ENCODE measurements around the gene ARMC8.

Gene ARMC8

DNA sequence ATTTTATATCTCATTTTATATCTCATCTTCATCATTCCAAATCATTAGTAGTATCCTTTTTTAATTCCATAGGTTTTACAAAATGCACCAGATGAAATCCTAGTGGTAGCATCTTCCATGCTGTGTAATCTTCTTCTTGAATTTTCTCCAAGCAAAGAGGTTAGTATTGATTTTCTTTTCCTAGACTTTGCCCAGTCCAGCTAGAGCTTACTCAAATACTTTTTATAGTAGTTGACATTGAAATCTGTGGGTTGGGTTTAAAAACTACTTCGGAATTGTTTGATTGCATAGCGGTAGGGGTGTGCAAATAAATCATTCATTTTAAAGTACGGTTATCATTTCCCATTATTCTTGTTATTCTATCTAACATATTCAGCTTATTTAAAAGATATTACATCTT is 80.0 kb downstream of the ARMC8 start:
- no peaks in the 10 kb centered on the region for H3K79me2 ChIP-seq (ENCODE audit: control insufficient read depth, insufficient read depth, low read length, unreplicated experiment)
- H3K4me1 ChIP-seq (ENCODE audit: control insufficient read depth, insufficient read depth, low read length, unreplicated experiment): no peaks in the 10 kb centered on the region
- H2AFZ ChIP-seq (ENCODE audit: low read length, unreplicated experiment): no peak overlapping the region
- H3K27me3 ChIP-seq (ENCODE audit: insufficient read depth, low read length): no peaks in the 10 kb centered on the region
- peaks cover 17% of the 10 kb centered on the region; the same call in 1 of the 2 replicates for H3K36me3 ChIP-seq (ENCODE audit: insufficient read depth, low read length)
- H3K27ac ChIP-seq (ENCODE audit: low read depth, low read length): no peak overlapping the region
- no peak overlapping the region for H3K4me3 ChIP-seq (ENCODE audit: low read depth, low read length)

DNA sequence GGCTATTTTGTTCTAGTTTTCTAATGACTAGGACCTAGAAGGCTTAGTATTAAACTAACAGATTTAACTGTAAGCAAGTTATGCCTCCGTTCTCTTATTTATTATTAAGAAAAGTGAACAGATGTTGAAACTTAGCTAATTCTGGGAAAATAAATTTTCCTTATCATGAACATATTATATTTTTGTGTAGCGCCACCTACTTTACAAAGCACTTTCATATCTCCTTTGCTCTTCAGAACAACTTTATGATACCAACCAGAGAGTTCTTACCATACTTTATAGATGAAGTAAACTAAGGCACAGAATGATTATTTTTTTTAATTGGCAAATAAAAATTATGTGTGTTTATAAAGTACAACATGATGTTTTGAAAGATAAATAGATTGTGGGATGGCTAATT is 83.1 kb downstream of the ARMC8 start:
- Histone ChIP-seq H3K27ac (ENCODE audit: low read depth, low read length) (no peak overlapping the region), H3K27me3 (ENCODE audit: insufficient read depth, low read length) (no peaks in the 10 kb centered on the region), H3K4me3 (ENCODE audit: low read depth, low read length) (no peak overlapping the region), H3K36me3 (ENCODE audit: insufficient read depth, low read length) (peaks cover 24% of the 10 kb centered on the region; the same call in 1 of the 2 replicates), H3K4me1 (ENCODE audit: control insufficient read depth, insufficient read depth, low read length, unreplicated experiment) (no peaks in the 10 kb centered on the region), H3K79me2 (ENCODE audit: control insufficient read depth, insufficient read depth, low read length, unreplicated experiment) (no peaks in the 10 kb centered on the region), H2AFZ (ENCODE audit: low read length, unreplicated experiment) (no peak overlapping the region)

DNA sequence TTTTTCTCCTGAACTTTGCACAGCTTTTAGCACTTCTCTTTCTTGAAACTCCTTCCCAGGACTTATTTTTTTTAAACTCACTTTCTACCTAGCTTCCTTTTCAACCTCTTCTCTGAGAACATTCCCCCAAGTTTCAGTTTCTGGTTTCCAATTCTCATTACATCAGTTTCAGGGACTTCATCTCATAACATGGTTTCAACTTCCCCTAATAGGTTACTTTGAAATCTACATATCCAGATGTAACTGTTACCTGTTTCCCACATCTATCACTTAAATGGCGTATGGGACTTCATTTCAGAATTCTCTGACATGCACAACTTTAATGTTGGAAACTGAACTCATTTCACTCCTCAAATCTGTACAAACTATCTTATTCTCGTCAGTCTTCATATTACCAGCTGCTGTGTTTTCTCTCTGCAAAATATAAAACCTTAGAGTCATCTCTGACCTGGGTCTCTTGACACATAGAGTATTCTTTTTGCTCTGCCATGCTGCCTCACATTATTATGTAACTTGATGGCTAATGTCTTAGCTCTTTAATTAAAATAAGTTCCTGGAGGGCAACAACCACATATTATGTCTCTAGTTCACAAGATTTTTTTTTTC is 84.2 kb downstream of the ARMC8 start:
- H3K79me2 ChIP-seq (ENCODE audit: control insufficient read depth, insufficient read depth, low read length, unreplicated experiment): no peaks in the 10 kb centered on the region
- no peaks in the 10 kb centered on the region for H3K27me3 ChIP-seq (ENCODE audit: insufficient read depth, low read length)
- peaks cover 31% of the 10 kb centered on the region; the same call in 1 of the 2 replicates for H3K36me3 ChIP-seq (ENCODE audit: insufficient read depth, low read length)
- H3K27ac ChIP-seq (ENCODE audit: low read depth, low read length): no peak overlapping the region
- no peak overlapping the region for H2AFZ ChIP-seq (ENCODE audit: low read length, unreplicated experiment)
- no peaks in the 10 kb centered on the region for H3K4me1 ChIP-seq (ENCODE audit: control insufficient read depth, insufficient read depth, low read length, unreplicated experiment)
- no peak overlapping the region for H3K4me3 ChIP-seq (ENCODE audit: low read depth, low read length)

DNA sequence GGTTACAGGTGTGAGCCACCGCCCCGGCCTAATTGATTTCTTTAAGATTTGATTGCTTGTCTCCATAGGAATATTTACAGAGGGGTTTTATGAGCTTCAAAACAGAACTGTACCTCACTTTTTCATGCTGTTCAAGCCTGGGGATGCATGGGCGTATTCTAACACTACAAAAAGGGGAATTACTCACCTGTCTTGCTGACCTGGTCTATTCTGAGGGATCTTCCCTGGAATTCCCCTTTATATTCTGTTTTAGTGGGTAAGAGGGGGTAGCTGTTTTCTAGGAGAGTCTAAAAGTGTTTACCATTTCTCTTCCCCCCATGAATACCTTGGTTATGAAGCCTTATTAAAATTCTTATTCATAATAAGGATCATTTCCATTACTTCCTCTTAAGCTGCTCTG is 94.5 kb downstream of the ARMC8 start:
- Histone ChIP-seq H3K27ac (ENCODE audit: low read depth, low read length) (no peak overlapping the region), H3K4me3 (ENCODE audit: low read depth, low read length) (no peak overlapping the region), H3K79me2 (ENCODE audit: control insufficient read depth, insufficient read depth, low read length, unreplicated experiment) (no peaks in the 10 kb centered on the region), H3K27me3 (ENCODE audit: insufficient read depth, low read length) (no peaks in the 10 kb centered on the region), H3K36me3 (ENCODE audit: insufficient read depth, low read length) (peaks cover 5% of the 10 kb centered on the region; the same call in 1 of the 2 replicates), H2AFZ (ENCODE audit: low read length, unreplicated experiment) (no peak overlapping the region), H3K4me1 (ENCODE audit: control insufficient read depth, insufficient read depth, low read length, unreplicated experiment) (no peaks in the 10 kb centered on the region)

DNA sequence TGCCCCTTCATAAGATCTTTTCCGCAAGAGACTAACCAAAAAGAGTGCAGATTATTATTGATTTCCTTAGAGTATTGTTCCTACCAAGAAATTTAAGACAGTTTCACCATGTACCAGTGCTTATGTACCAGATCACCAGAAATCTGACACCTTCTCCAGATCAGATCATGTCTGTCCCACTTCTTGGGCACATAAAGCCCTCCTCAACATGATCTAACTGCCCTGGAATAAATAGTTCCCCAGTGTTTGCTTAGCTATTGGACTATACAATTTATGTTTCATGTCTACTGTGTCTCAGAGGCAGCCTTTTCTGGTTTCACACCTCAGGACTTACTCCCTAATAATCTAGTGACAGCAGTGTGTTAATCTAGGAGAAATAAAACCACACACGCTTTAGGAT is 95.7 kb downstream of the ARMC8 start:
- Histone ChIP-seq H3K4me1 (ENCODE audit: control insufficient read depth, insufficient read depth, low read length, unreplicated experiment) (no peaks in the 10 kb centered on the region), H3K79me2 (ENCODE audit: control insufficient read depth, insufficient read depth, low read length, unreplicated experiment) (no peaks in the 10 kb centered on the region), H2AFZ (ENCODE audit: low read length, unreplicated experiment) (no peak overlapping the region), H3K27me3 (ENCODE audit: insufficient read depth, low read length) (no peaks in the 10 kb centered on the region), H3K27ac (ENCODE audit: low read depth, low read length) (no peak overlapping the region), H3K36me3 (ENCODE audit: insufficient read depth, low read length) (peaks cover 5% of the 10 kb centered on the region; the same call in 1 of the 2 replicates), H3K4me3 (ENCODE audit: low read depth, low read length) (no peak overlapping the region)

DNA sequence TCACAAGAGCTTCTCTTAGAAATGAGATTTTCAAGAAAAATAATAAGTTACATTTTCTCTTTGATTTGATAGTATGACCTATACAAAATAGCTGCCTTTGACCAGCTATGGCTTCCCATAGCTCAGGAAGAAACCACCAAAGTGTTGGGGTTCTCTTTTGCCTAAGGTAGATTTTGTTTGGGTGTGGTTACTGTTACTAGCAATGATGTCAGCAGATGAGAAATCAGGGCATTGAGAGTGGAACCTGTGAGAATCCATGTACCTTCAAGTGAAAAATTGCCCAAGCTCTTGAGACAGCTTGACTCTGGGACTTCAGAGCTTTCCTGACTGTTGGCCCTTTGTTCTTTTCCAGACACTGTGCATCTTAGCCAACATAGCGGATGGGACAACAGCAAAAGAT is 97.0 kb downstream of the ARMC8 start:
- Histone ChIP-seq H3K79me2 (ENCODE audit: control insufficient read depth, insufficient read depth, low read length, unreplicated experiment) (no peaks in the 10 kb centered on the region), H2AFZ (ENCODE audit: low read length, unreplicated experiment) (no peak overlapping the region), H3K4me1 (ENCODE audit: control insufficient read depth, insufficient read depth, low read length, unreplicated experiment) (no peaks in the 10 kb centered on the region), H3K27me3 (ENCODE audit: insufficient read depth, low read length) (no peaks in the 10 kb centered on the region), H3K27ac (ENCODE audit: low read depth, low read length) (no peak overlapping the region), H3K4me3 (ENCODE audit: low read depth, low read length) (no peak overlapping the region), H3K36me3 (ENCODE audit: insufficient read depth, low read length) (peaks cover 9% of the 10 kb centered on the region; the same call in 1 of the 2 replicates)

DNA sequence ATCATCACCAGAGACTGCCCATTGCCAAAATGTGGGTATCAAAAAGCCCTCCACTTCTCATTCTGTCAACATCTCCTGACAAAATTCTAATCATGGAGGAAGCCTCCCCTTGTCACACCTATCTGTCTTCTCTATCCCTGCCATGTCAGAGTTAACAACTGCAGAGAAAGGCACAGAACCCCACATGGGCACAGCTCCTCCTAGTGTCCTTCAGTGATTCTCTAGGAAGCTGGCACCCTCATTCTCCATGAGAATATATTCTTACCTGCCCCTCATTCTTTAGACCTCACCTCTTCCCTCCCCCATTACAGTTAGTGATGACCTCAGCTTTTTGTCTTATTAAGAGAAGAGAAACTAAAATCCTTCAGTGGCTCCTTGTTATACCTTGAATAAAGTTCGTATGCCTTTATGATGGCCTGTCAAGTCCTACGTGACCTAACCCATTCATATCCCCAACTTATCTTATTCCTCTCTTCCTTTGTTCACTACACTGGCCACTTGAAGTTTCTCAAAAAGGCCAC is 97.9 kb downstream of the ARMC8 start:
- no peaks in the 10 kb centered on the region for H3K27me3 ChIP-seq (ENCODE audit: insufficient read depth, low read length)
- H3K36me3 ChIP-seq (ENCODE audit: insufficient read depth, low read length): peaks cover 13% of the 10 kb centered on the region; the same call in 1 of the 2 replicates
- H2AFZ ChIP-seq (ENCODE audit: low read length, unreplicated experiment): no peak overlapping the region
- H3K4me1 ChIP-seq (ENCODE audit: control insufficient read depth, insufficient read depth, low read length, unreplicated experiment): no peaks in the 10 kb centered on the region
- no peaks in the 10 kb centered on the region for H3K79me2 ChIP-seq (ENCODE audit: control insufficient read depth, insufficient read depth, low read length, unreplicated experiment)
- H3K4me3 ChIP-seq (ENCODE audit: low read depth, low read length): no peak overlapping the region
- H3K27ac ChIP-seq (ENCODE audit: low read depth, low read length): no peak overlapping the region

DNA sequence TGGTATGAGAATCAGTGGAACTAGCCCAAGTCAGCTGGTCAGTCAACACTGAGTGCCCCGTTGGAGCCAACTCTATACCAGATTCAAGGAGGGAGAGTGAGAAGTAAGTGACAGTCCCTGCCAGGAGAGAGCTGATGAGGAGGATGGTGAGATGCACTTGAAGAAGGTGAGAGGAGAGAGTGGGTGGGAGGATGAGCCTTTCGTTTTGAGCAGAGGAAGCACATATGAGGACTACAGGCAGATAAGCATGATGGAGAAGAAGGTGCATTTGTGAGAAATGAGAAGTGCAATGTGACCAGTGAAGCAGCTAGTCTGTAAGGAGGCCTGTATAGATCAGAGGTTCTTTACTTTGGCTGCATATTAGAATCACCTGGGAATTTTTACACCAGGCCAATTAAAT is 102.2 kb downstream of the ARMC8 start:
- Histone ChIP-seq H3K27me3 (ENCODE audit: insufficient read depth, low read length) (no peaks in the 10 kb centered on the region), H3K36me3 (ENCODE audit: insufficient read depth, low read length) (peaks cover 26% of the 10 kb centered on the region), H3K27ac (ENCODE audit: low read depth, low read length) (no peak overlapping the region), H2AFZ (ENCODE audit: low read length, unreplicated experiment) (no peak overlapping the region), H3K79me2 (ENCODE audit: control insufficient read depth, insufficient read depth, low read length, unreplicated experiment) (no peaks in the 10 kb centered on the region), H3K4me1 (ENCODE audit: control insufficient read depth, insufficient read depth, low read length, unreplicated experiment) (no peaks in the 10 kb centered on the region), H3K4me3 (ENCODE audit: low read depth, low read length) (no peak overlapping the region)

DNA sequence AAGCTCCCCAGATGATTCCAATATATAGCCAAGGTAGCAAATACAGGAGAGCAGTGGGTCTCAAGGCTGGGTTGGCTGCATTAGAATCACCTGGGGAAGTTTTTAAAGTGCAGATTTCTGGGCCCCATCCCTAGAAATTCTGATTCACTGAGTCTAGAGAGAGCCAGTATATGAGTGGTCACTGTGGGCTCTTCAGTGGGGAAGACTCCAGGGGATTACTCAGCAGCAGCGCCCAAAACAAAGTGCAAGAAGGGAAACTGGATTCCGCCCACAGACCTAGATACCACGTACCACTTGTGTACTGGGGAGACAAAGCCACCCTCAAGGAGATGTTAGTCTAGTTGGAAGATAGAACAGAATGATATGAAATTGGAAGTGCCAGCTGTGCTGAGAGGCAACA is 102.6 kb downstream of the ARMC8 start:
- H3K4me1 ChIP-seq (ENCODE audit: control insufficient read depth, insufficient read depth, low read length, unreplicated experiment): no peaks in the 10 kb centered on the region
- H3K4me3 ChIP-seq (ENCODE audit: low read depth, low read length): no peak overlapping the region
- H3K27ac ChIP-seq (ENCODE audit: low read depth, low read length): no peak overlapping the region
- peaks cover 28% of the 10 kb centered on the region for H3K36me3 ChIP-seq (ENCODE audit: insufficient read depth, low read length)
- no peak overlapping the region for H2AFZ ChIP-seq (ENCODE audit: low read length, unreplicated experiment)
- no peaks in the 10 kb centered on the region for H3K27me3 ChIP-seq (ENCODE audit: insufficient read depth, low read length)
- no peaks in the 10 kb centered on the region for H3K79me2 ChIP-seq (ENCODE audit: control insufficient read depth, insufficient read depth, low read length, unreplicated experiment)

DNA sequence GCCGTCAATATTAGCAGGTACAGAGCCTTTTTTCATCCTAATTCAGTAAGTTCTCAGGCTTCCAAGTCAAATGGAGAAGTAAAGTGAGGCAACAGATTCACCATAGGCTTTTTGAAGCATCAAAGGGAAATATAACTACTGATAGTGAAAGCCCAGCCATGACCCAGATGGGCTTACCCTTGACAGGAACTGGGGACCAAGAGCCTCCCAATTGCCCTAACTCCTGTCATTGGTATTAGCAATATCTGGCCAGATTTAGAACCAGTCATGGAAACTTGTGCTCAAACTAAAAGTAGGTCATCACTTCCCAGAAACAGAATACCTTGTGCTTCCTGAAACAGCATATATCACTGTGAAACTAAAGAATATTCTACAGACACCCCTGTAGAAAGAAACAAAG is 109.5 kb downstream of the ARMC8 start:
- no peak overlapping the region for H3K27ac ChIP-seq (ENCODE audit: low read depth, low read length)
- H3K4me1 ChIP-seq (ENCODE audit: control insufficient read depth, insufficient read depth, low read length, unreplicated experiment): no peaks in the 10 kb centered on the region
- H2AFZ ChIP-seq (ENCODE audit: low read length, unreplicated experiment): no peak overlapping the region
- H3K4me3 ChIP-seq (ENCODE audit: low read depth, low read length): no peak overlapping the region
- H3K27me3 ChIP-seq (ENCODE audit: insufficient read depth, low read length): no peaks in the 10 kb centered on the region
- no peaks in the 10 kb centered on the region for H3K79me2 ChIP-seq (ENCODE audit: control insufficient read depth, insufficient read depth, low read length, unreplicated experiment)
- H3K36me3 ChIP-seq (ENCODE audit: insufficient read depth, low read length): peaks cover 21% of the 10 kb centered on the region

DNA sequence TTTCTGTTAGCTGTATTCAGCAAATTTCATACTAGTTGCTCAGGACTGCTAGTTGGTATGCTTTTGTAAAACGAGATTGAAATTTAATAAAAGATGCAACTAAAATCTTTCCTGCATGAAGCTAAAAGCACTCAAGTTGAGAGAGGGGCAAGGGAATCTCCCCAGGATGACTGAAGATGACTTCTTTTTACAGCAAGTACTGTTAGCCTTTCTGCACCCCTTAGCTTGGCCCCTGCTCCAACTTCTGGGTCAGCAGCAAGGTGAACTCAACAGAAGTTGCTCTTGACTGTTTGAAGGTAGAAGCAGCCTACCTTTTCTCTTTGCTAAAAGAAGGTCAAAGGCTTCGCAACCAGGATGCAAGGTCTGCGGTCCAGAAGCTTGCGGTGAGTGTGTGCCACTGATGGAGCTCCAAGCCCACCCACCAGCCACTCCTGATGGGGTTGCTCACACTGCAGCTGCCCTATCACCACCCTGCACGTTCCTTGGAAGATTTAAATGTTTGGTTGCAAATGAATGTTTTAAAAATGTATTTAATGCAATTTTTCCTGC is 110.0 kb downstream of the ARMC8 start:
- Histone ChIP-seq H2AFZ (ENCODE audit: low read length, unreplicated experiment) (no peak overlapping the region), H3K27me3 (ENCODE audit: insufficient read depth, low read length) (no peaks in the 10 kb centered on the region), H3K4me3 (ENCODE audit: low read depth, low read length) (no peak overlapping the region), H3K4me1 (ENCODE audit: control insufficient read depth, insufficient read depth, low read length, unreplicated experiment) (no peaks in the 10 kb centered on the region), H3K27ac (ENCODE audit: low read depth, low read length) (no peak overlapping the region), H3K79me2 (ENCODE audit: control insufficient read depth, insufficient read depth, low read length, unreplicated experiment) (no peaks in the 10 kb centered on the region), H3K36me3 (ENCODE audit: insufficient read depth, low read length) (peaks cover 21% of the 10 kb centered on the region)
